Hippocampal formation (tissue), 2 donors: ENCODE measurements around the gene CCDC178.

Experiments used
- DNase-seq, 2 donors: peaks; one replicate each; lab custom pipeline; 2025; lab: John Stamatoyannopoulos, UW

CCDC178 gene

GRCh38 chr18:32911660-32912284, 528.7 kb downstream of the CCDC178 start:
- DNase-seq = no peak

DNA sequence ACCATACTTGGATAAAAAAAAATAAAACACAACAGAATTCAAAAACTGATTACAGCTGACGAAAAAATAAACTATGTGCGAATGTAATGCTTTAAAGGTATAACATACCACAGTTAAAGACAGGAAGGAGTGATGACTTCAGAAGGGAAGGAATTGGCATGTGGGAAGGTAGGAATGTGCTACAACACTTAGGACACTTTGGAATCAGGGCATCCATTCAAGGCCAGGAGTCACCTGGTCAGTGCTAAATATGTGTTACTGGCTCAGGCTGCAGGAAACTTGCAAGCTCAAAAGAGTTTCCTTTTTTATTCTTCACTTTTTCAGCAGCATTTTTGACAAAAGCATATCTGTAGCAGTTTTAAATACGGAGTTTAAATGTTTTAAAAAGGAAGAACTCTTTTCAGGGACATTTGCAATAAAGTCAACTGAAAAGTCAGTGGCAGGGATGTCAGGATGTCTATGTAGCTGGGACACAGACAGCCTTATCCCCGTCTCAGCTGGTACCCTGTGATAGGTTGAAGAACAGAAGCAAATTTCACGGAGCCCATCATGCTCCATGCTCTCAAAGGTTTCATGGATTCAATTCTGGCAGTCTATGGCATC, 529.7 kb downstream of the CCDC178 start:
- DNase-seq = no peak

- DNase-seq = no peak
These were observed 530.5 kb downstream of the CCDC178 start for GRCh38 chr18:32909798-32910561.

DNA sequence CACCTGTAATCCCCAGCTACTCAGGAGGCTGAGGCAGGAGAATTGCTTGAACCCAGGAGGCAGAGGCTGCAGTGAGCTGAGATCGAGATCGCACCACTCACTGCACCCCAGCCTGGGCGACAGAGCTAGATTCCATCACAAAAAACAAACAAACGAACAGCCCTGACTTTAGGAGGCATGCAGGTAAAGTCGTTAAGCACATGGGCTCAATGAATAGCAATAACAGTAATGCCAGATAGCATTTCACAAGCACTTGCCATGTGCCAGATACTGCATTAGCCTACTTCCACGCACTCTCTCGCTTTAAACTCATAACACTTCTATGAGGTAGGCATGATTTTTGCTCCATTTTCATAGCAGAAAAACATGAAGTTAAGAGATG, 532.1 kb downstream of the CCDC178 start:
- no peak for DNase-seq

DNA sequence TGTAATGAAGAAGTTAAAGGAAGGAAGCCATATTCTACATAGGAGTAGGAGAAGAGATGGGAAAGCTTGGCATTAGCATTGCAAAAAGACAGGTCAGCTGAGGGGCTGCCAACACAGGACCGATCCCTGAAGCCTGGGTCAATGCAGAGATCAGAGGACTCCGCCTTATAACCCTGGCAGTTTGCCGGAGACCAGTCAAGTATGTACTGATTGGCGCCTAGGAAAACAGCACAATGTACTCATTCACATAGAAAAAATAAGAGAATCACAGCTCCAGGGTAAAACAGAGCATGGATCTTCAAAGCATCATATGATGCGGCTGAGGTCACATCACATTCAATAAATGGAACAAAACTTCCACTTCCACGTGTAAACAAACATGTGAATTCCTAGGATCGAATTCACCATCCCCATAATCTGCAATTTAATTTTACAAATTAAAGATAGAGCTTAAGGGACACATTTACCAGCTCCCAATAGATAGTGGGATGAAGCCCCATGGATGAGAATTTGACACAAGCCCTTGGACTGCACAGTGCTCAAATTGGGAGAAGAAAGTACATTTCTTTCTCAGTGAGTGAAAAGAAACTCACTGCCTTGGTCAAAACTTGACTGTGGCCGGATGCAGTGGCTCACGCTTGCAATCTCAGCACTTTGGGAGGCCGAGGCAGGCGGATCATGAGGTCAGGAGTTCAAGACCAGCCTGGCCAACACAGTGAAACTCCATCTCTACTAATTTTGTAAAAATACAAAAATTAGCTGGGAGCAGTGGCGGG, 532.7 kb downstream of the CCDC178 start:
- DNase-seq = no peak

GRCh38 chr18:32907311-32907585, 533.3 kb downstream of the CCDC178 start:
- no peak for DNase-seq

- no peak for DNase-seq
These were observed 533.8 kb downstream of the CCDC178 start for GRCh38 chr18:32906506-32907310.

DNA sequence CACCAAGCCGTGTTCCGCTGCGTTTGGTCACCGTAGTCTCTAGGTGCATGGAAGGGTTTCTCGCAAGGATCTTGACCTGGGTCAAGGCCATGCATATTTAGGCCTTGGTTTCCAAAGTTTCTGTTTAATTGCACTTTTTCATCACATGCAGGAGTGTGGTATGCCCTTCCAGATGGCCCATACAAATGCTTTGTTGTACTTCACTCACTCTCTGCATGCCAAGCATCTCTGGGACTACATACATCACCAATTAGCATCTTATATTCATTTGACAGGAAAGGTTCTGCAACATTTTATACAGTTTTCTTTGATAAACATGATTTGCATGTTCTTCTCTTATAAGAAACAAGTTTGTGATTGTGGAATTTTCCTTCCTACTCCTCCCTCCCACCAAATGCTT, 534.9 kb downstream of the CCDC178 start:
- no peak for DNase-seq

- no peak for DNase-seq
These were observed 537.8 kb downstream of the CCDC178 start for GRCh38 chr18:32902568-32903330.

- no peak for DNase-seq
These were observed 540.7 kb downstream of the CCDC178 start for GRCh38 chr18:32899819-32900218.

- DNase-seq = no peak
These were observed 543.6 kb downstream of the CCDC178 start for GRCh38 chr18:32896776-32897547.

DNA sequence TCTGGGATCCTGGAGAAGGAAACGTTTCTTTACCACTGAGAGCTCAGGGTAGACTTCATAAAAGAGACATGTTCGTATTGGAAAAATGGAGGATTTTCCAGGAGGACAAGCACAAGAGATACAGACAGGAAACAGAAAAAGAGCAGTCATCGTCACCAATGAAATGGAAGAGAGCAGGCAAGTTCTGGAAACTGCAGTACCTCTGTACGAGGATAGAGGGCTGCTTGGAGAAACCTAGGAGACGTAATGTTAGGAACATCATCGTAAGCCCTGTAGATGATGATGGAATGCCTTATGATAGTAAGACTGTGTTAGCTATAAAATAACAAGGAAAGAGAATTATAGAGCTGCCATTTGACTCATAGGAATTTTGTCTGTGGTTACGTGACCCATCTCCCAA, 546.6 kb downstream of the CCDC178 start:
- no peak for DNase-seq

DNA sequence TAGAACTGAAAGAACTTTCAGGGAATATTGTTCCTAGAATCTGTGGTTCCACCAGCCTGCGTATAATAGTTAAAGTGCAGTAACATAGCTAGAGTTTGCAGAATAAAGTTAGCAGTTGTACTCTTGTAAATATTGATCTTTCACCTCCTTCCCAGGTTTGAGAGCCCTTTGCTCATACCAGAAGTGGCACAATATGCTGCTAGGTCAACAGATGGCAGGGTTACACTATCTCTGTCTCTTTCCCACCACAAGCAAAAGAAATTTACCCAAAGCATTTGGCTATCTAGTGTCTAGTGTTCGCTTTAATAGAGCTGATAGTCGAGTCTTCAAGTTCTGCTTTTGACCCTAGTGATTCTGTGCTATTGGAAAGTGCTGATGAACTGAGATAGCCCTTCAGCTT, 548.7 kb downstream of the CCDC178 start:
- DNase-seq = no peak

GRCh38 chr18:32891130-32891529, 549.4 kb downstream of the CCDC178 start:
- DNase-seq = no peak

DNA sequence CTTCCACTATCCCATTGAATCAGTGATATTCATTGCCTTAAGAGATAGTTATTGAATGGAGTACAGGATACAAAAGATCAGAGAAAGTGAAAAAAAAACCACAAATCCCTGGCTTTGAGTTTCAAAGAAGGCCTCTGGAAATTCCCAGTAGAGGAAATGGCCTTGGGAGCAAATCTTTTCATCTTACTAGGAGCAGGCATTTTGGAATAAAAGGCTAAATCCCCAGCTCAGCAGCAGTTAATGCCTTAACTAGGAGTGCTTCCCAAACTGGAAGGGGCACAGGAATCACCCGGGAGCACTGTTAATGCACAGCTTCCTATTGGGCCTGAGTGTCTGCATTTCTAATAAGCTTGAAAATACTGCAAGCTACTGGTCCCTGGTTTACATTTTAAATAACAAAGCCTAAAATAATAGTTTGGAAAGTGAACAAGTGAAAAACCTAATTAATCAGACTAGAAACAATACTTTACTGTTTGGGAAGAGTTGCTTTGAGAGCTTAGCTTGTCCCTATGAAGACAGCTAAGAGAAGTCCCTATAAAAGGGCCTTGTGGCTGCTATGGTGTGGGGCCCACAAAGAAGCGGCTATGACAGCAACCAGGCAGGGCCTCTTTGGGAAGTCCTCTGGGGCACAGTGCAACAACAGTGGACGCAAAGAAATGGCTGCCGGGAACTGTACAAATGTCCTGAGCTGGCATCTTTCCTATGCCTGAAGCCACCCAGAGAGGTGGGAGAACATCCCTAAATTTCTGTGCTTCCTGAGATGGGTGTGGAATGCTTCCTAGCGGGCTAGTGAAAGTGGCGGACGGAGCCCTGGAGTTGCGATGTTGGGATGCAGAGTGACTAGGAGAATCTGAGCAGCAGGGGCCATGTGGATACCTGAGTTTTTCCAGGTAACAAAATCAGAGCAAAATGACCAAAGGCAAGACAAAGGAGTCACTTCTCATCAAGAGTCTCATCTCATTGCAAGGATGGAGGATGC, 550.6 kb downstream of the CCDC178 start:
- DNase-seq = no peak

DNA sequence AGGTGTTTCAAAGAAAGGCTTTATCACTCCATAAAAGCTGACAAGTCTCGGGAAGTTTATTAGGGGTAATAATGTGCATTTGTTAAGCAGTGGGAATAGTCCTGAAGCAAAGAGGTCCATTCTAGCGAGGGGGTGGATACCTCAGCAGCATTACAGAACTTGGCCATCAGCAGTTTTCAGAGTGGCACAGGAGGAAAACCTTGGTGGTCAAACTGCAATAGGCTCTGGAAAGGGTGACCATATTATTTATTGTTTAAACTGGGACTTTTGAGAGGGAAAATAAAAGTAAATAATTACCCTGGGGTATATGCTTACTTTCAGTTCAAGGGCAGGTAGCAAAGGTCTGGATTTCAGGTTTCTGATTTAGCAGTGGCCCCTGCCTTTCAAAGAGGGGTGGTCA, 552.2 kb downstream of the CCDC178 start:
- DNase-seq = no peak
